ENCODE data around the gene RIPOR2. TPM values are rescaled to one million over a fixed set of nuclear protein-coding genes. Genes with fewer than 3 reads are reported as not detected.

The RIPOR2 gene
- total and polyA plus RNA-seq, 4 donors, result 1.6 to 10.9 (median 3.7) TPM

DNA sequence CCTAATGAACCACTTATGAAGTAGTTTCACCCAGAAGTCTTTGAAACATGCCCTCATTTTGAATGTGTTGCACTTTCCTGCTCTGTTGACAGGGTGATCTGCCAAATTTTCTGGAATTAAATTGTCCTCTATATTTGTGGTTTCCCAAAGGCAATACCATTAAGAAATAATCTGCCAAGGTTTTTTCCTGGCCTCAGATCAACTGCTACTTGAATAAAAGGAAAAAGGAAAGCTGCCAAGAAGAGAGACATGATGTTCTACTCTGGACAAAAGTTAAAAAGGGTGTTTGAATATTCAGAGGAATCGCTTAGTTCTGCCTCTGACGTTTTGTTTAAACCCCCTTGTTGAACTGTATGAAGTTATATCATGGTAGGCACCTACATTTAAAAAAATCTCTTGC, 99.7 kb downstream of the RIPOR2 start:
- H3K36me3 ChIP-seq (ENCODE audit: control insufficient read depth in 4 of 4, insufficient read depth in 3 of 4, low read depth in 1 of 4, low read length in 3 of 4), result peaks cover 0 to 1% (median 0%) of the 10 kb centered on the region in 4 donors
- WGBS, result 77% methylated on average over 2 of the region's 2 CpGs
- no peaks in the 10 kb centered on the region for H3K4me1 ChIP-seq (ENCODE audit: control insufficient read depth in 4 of 4, insufficient read depth in 4 of 4, low read length in 3 of 4)
- no peaks in the 10 kb centered on the region for H3K27me3 ChIP-seq (ENCODE audit: control insufficient read depth in 4 of 4, insufficient read depth in 4 of 4, low read length in 3 of 4)
- H3K27ac ChIP-seq (ENCODE audit: low read depth in 1 of 2, low read length in 2 of 2), result no peak overlapping the region
- no peak for TF ChIP-seq RAD21 (IDR thresholded peaks at IDR 0.05)
- TF ChIP-seq FOXA2 (IDR thresholded peaks at IDR 0.05), result no peak
- TF ChIP-seq, protein P1, sequence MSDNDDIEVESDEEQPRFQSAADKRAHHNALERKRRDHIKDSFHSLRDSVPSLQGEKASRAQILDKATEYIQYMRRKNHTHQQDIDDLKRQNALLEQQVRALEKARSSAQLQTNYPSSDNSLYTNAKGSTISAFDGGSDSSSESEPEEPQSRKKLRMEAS (IDR thresholded peaks at IDR 0.05), result no peak
- TF ChIP-seq, protein P2, sequence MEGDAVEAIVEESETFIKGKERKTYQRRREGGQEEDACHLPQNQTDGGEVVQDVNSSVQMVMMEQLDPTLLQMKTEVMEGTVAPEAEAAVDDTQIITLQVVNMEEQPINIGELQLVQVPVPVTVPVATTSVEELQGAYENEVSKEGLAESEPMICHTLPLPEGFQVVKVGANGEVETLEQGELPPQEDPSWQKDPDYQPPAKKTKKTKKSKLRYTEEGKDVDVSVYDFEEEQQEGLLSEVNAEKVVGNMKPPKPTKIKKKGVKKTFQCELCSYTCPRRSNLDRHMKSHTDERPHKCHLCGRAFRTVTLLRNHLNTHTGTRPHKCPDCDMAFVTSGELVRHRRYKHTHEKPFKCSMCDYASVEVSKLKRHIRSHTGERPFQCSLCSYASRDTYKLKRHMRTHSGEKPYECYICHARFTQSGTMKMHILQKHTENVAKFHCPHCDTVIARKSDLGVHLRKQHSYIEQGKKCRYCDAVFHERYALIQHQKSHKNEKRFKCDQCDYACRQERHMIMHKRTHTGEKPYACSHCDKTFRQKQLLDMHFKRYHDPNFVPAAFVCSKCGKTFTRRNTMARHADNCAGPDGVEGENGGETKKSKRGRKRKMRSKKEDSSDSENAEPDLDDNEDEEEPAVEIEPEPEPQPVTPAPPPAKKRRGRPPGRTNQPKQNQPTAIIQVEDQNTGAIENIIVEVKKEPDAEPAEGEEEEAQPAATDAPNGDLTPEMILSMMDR (IDR thresholded peaks at IDR 0.05; ENCODE audit: low read depth, low read length, missing input control), result no peak
- TF ChIP-seq NR2F2 (IDR thresholded peaks at IDR 0.05), result no peak
- TF ChIP-seq JUND (IDR thresholded peaks at IDR 0.05), result no peak
- TF ChIP-seq RXRA (IDR thresholded peaks at IDR 0.05), result no peak
- TF ChIP-seq TAF1 (conservative IDR thresholded peaks at IDR 0.05), result no peak
- TF ChIP-seq FOXA1 (IDR thresholded peaks at IDR 0.05), result no peak
- no peak for TF ChIP-seq EGR1 (IDR thresholded peaks at IDR 0.05; ENCODE audit: low read depth in 2 of 2)
- TF ChIP-seq, protein P3, sequence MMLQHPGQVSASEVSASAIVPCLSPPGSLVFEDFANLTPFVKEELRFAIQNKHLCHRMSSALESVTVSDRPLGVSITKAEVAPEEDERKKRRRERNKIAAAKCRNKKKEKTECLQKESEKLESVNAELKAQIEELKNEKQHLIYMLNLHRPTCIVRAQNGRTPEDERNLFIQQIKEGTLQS (IDR thresholded peaks at IDR 0.05), result no peak
- TF ChIP-seq, protein P4, sequence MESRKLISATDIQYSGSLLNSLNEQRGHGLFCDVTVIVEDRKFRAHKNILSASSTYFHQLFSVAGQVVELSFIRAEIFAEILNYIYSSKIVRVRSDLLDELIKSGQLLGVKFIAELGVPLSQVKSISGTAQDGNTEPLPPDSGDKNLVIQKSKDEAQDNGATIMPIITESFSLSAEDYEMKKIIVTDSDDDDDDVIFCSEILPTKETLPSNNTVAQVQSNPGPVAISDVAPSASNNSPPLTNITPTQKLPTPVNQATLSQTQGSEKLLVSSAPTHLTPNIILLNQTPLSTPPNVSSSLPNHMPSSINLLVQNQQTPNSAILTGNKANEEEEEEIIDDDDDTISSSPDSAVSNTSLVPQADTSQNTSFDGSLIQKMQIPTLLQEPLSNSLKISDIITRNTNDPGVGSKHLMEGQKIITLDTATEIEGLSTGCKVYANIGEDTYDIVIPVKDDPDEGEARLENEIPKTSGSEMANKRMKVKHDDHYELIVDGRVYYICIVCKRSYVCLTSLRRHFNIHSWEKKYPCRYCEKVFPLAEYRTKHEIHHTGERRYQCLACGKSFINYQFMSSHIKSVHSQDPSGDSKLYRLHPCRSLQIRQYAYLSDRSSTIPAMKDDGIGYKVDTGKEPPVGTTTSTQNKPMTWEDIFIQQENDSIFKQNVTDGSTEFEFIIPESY (IDR thresholded peaks at IDR 0.05), result no peak
- no peak for TF ChIP-seq HNF4A (conservative IDR thresholded peaks at IDR 0.05)
- TF ChIP-seq YY1 (IDR thresholded peaks at IDR 0.05), result no peak
- TF ChIP-seq, protein P5, sequence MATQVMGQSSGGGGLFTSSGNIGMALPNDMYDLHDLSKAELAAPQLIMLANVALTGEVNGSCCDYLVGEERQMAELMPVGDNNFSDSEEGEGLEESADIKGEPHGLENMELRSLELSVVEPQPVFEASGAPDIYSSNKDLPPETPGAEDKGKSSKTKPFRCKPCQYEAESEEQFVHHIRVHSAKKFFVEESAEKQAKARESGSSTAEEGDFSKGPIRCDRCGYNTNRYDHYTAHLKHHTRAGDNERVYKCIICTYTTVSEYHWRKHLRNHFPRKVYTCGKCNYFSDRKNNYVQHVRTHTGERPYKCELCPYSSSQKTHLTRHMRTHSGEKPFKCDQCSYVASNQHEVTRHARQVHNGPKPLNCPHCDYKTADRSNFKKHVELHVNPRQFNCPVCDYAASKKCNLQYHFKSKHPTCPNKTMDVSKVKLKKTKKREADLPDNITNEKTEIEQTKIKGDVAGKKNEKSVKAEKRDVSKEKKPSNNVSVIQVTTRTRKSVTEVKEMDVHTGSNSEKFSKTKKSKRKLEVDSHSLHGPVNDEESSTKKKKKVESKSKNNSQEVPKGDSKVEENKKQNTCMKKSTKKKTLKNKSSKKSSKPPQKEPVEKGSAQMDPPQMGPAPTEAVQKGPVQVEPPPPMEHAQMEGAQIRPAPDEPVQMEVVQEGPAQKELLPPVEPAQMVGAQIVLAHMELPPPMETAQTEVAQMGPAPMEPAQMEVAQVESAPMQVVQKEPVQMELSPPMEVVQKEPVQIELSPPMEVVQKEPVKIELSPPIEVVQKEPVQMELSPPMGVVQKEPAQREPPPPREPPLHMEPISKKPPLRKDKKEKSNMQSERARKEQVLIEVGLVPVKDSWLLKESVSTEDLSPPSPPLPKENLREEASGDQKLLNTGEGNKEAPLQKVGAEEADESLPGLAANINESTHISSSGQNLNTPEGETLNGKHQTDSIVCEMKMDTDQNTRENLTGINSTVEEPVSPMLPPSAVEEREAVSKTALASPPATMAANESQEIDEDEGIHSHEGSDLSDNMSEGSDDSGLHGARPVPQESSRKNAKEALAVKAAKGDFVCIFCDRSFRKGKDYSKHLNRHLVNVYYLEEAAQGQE (IDR thresholded peaks at IDR 0.05), result no peak
- TF ChIP-seq HNF4G (IDR thresholded peaks at IDR 0.05), result no peak
- no peak for TF ChIP-seq GABPA (IDR thresholded peaks at IDR 0.05 in 1 of 2, conservative IDR thresholded peaks at IDR 0.05 in 1 of 2)
- TF ChIP-seq SP1 (IDR thresholded peaks at IDR 0.05), result no peak
- no peak overlapping the region for H3K4me3 ChIP-seq (ENCODE audit: low read depth in 1 of 3, low read length in 3 of 3)
- no peak overlapping the region for H3K9ac ChIP-seq (ENCODE audit: low read depth in 1 of 2, low read length in 2 of 2)
- no peak for DNase-seq (ENCODE audit: low spot score)
- H3K9me3 ChIP-seq (ENCODE audit: control insufficient read depth in 4 of 4, low read length in 3 of 4), result no peaks in the 10 kb centered on the region

Measured in liver (tissue), 9 donors.